ENCODE results near the gene TNFRSF4. TPM values are rescaled to one million over a fixed set of nuclear protein-coding genes. Genes with fewer than 3 reads are reported as not detected.
A peak's percentile ranks its signal among the peaks of the same experiment; 100 is the strongest.

The TNFRSF4 gene
- total and polyA plus RNA-seq, 10 of the 15 experiments (the other 5 are each of a cell fraction or from before 2014, with no cell fraction given), result 0.05 to 7.3 (median 2.5) TPM; not detected in 1

GRCh38 chr1:1231400-1232207 lies 17.7 kb upstream of the TNFRSF4 start, which contains the start of gene SDF4 (continued):
- peak; percentile 91 for TF ChIP-seq NFYB (IDR thresholded peaks at IDR 0.05; ENCODE audit: insufficient read depth, low read depth, low read length)
- TF ChIP-seq GATAD2B (conservative IDR thresholded peaks at IDR 0.05; ENCODE audit: low read depth), result peak; percentile 95
- TF ChIP-seq PAX5 (IDR thresholded peaks at IDR 0.05; ENCODE audit: borderline replicate concordance, low read depth, low read length), result 0 out of 2 replicates have a peak, but pooled peaks have one; percentile 9
- TF ChIP-seq SRF (IDR thresholded peaks at IDR 0.05; ENCODE audit: low read depth in 2 of 2, low read length in 2 of 2), result no peak
- peak; percentile 83 for TF ChIP-seq RELA (IDR thresholded peaks at IDR 0.05; ENCODE audit: borderline replicate concordance, partially characterized antibody)
- TF ChIP-seq MXI1 (IDR thresholded peaks at IDR 0.05; ENCODE audit: low read depth, low read length), result peak; percentile 46
- TF ChIP-seq CREM (IDR thresholded peaks at IDR 0.05; ENCODE audit: low read depth), result peak; percentile 71
- no peak for TF ChIP-seq ZNF384 (IDR thresholded peaks at IDR 0.05; ENCODE audit: borderline replicate concordance, low read depth, low read length)
- TF ChIP-seq ZZZ3 (IDR thresholded peaks at IDR 0.05; ENCODE audit: control insufficient read depth, insufficient read length, low read depth), result no peak
- TF ChIP-seq SPI1 (IDR thresholded peaks at IDR 0.05; ENCODE audit: borderline replicate concordance, insufficient read depth, low read depth, low read length), result peak; percentile 28; the same call in 1 of the 2 replicates
- TF ChIP-seq SMAD5 (IDR thresholded peaks at IDR 0.05; ENCODE audit: low read depth), result no peak
- peak; percentile 81; the same call in 1 of the 2 replicates for TF ChIP-seq POLR2AphosphoS5 (IDR thresholded peaks at IDR 0.05; ENCODE audit: low read length)
- peak in 1 of 2 experiments; percentile 33; a peak in 1 of 4 replicates for TF ChIP-seq BHLHE40 (IDR thresholded peaks at IDR 0.05; ENCODE audit: borderline replicate concordance in 1 of 2, low read depth in 2 of 2, low read length in 1 of 2)
- peak; percentile 72 for TF ChIP-seq NKRF (conservative IDR thresholded peaks at IDR 0.05)
- TF ChIP-seq EP300 (IDR thresholded peaks at IDR 0.05; ENCODE audit: borderline replicate concordance in 1 of 2, control insufficient read depth in 1 of 2, low read depth in 2 of 2, low read length in 2 of 2), result no peak
- TF ChIP-seq MAX (IDR thresholded peaks at IDR 0.05; ENCODE audit: low read depth, low read length), result peak; percentile 69
- TF ChIP-seq IRF4 (IDR thresholded peaks at IDR 0.05; ENCODE audit: low read depth, low read length), result no peak
- TF ChIP-seq CHD2 (IDR thresholded peaks at IDR 0.05; ENCODE audit: borderline replicate concordance, low read depth, low read length), result peak; percentile 81; the same call in 1 of the 2 replicates
- TF ChIP-seq HDAC6 (IDR thresholded peaks at IDR 0.05; ENCODE audit: unreplicated experiment), result peak; percentile 72
- peak; percentile 99 for TF ChIP-seq IKZF1 (conservative IDR thresholded peaks at IDR 0.05)
- no peak for TF ChIP-seq BCL11A (IDR thresholded peaks at IDR 0.05; ENCODE audit: low read depth, low read length)
- peak; percentile 71 for TF ChIP-seq NR2F1 (conservative IDR thresholded peaks at IDR 0.05)
- TF ChIP-seq USF2 (IDR thresholded peaks at IDR 0.05; ENCODE audit: borderline replicate concordance, low read depth, low read length), result peak; percentile 94
- TF ChIP-seq JUNB (IDR thresholded peaks at IDR 0.05), result no peak
- 0 out of 2 replicates have a peak, but pooled peaks have one; percentile 63 for TF ChIP-seq TARDBP (IDR thresholded peaks at IDR 0.05; ENCODE audit: borderline replicate concordance)
- TF ChIP-seq ATF2 (IDR thresholded peaks at IDR 0.05; ENCODE audit: low read length), result no peak
- peak; percentile 99 for TF ChIP-seq YY1 (IDR thresholded peaks at IDR 0.05; ENCODE audit: low read depth, low read length)
